ENCODE results near the gene LPP.

DNA sequence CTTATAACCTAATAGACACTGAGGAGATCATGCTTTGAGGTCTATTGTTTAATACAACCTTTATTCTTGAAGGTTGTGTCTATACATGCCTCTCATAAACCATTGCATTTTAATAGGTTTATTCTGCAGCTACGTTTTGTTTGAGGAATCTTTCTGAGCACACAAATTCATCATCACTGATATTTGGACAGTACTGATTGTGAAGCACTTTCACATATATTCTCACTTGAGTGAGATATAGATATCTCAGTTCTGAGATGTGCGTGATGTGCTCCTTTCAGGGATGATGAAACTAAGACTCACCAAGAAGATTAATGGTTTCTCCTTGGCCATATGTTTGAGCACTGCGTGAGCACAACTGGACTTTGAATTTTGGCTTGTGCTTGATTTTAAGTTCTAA lies 374.4 kb downstream of the LPP start:
- TF ChIP-seq, protein P1, sequence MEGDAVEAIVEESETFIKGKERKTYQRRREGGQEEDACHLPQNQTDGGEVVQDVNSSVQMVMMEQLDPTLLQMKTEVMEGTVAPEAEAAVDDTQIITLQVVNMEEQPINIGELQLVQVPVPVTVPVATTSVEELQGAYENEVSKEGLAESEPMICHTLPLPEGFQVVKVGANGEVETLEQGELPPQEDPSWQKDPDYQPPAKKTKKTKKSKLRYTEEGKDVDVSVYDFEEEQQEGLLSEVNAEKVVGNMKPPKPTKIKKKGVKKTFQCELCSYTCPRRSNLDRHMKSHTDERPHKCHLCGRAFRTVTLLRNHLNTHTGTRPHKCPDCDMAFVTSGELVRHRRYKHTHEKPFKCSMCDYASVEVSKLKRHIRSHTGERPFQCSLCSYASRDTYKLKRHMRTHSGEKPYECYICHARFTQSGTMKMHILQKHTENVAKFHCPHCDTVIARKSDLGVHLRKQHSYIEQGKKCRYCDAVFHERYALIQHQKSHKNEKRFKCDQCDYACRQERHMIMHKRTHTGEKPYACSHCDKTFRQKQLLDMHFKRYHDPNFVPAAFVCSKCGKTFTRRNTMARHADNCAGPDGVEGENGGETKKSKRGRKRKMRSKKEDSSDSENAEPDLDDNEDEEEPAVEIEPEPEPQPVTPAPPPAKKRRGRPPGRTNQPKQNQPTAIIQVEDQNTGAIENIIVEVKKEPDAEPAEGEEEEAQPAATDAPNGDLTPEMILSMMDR (optimal IDR thresholded peaks at IDR 0.05 in 1 of 3, IDR thresholded peaks at IDR 0.05 in 1 of 3, conservative IDR thresholded peaks at IDR 0.05 in 1 of 3; ENCODE audit: extremely low read depth in 1 of 3, insufficient read depth in 2 of 3, low read length in 3 of 3) = no peak
- TF ChIP-seq EZH2 (IDR thresholded peaks at IDR 0.05; ENCODE audit: low read length) = no peak

Data from keratinocyte (primary cell).